Glutamatergic neuron (in vitro differentiated cells): ENCODE results near the gene PRRC1. TPM values are rescaled to one million over a fixed set of nuclear protein-coding genes. Genes with fewer than 3 reads are reported as not detected.
"Not testable (repeated sequence)": the region's sequence is repeated elsewhere in the genome, so short reads cannot be mapped to it uniquely, and the experiment has no call there.

Experiments
- DNase-seq: peaks from one replicate; pipeline ENCODE4 v3.0.0; 2022
- H3K27ac Mint-ChIP-seq: one replicate; pipeline ENCODE4 v1.8.0; 2020; ENCODE audit warnings: mild to moderate bottlenecking, mixed read lengths, inconsistent platforms; ENCODE audit not compliant: unreplicated experiment
- H3K27me3 Mint-ChIP-seq: one replicate; pipeline ENCODE4 v1.8.0; 2020; ENCODE audit warnings: mild to moderate bottlenecking, moderate library complexity, mixed read lengths, inconsistent platforms; ENCODE audit not compliant: unreplicated experiment
- H3K36me3 Mint-ChIP-seq: one replicate; pipeline ENCODE4 v1.8.0; 2020; ENCODE audit warnings: mild to moderate bottlenecking, mixed read lengths, inconsistent platforms; ENCODE audit not compliant: unreplicated experiment
- H3K4me1 Mint-ChIP-seq: one replicate; pipeline ENCODE4 v1.8.0; 2020; ENCODE audit warnings: mild to moderate bottlenecking, low read depth, mixed read lengths, inconsistent platforms; ENCODE audit not compliant: unreplicated experiment
- H3K4me3 Mint-ChIP-seq: one replicate; pipeline ENCODE4 v1.8.0; 2020; ENCODE audit warnings: mild to moderate bottlenecking, mixed read lengths, inconsistent platforms; ENCODE audit not compliant: unreplicated experiment
- H3K9me3 Mint-ChIP-seq: one replicate; pipeline ENCODE4 v1.8.0; 2020; ENCODE audit warnings: mild to moderate bottlenecking, moderate library complexity, mixed read lengths, inconsistent platforms; ENCODE audit not compliant: unreplicated experiment
- CTCF ChIP-seq: fragments of 200-600 bp; sonication (generic); IDR thresholded peaks from one replicate; pipeline ENCODE4 v1.5.0; 2021; ENCODE audit not compliant: partially characterized antibody, unreplicated experiment
- total RNA-seq: library from RNA; stranded (reverse); fragmentation: NEBNext Ultra II Directional; extraction: Animal tissue kit (Norgen Biotek cat#: 25700); gene quantifications from one replicate; pipeline ENCODE4 v1.2.1, GENCODE V29; 2021; ENCODE audit not compliant: unreplicated experiment

The PRRC1 gene
- total RNA-seq, 1 donor from 2014 or later = 57.3 TPM

DNA sequence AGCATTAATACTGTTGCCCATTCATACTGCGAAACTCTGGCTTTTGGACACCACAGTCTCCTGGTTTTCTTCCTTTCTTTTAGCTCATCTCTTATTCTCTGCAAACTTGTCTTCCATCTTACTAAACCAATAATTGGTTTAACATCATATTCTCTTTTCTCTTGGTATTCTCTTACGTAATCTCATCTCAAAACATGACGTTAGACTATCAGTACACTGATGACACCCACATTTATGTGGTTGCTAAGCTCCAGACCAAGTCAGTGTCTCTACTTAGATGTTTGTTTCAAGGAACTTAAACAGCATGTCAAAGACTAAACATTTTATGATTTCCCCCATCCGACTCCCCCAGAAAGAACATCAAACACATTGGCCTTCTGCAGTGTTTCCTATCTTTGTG, 2.1 kb downstream of the PRRC1 start:
- Mint-ChIP-seq H3K9me3 (peaks cover 13% of the 10 kb centered on the region), H3K4me1 (peaks cover 7% of the 10 kb centered on the region), H3K27ac (no peak overlapping the region), H3K36me3 (peaks cover 20% of the 10 kb centered on the region), H3K4me3 (peak overlapping the region; percentile 90), H3K27me3 (no peaks in the 10 kb centered on the region)
- TF ChIP-seq CTCF = no peak
- DNase-seq = no peak

GRCh38 chr5:127521138-127521770, 3.8 kb downstream of the PRRC1 start:
- no peak for DNase-seq
- Mint-ChIP-seq H3K27me3 (no peaks in the 10 kb centered on the region), H3K36me3 (peaks cover 25% of the 10 kb centered on the region), H3K4me1 (peaks cover 7% of the 10 kb centered on the region), H3K27ac (no peak overlapping the region), H3K4me3 (no peak overlapping the region), H3K9me3 (peaks cover 13% of the 10 kb centered on the region)
- TF ChIP-seq CTCF = no peak

GRCh38 chr5:127525181-127525580, 7.7 kb downstream of the PRRC1 start:
- peaks cover 25% of the 10 kb centered on the region for H3K36me3 Mint-ChIP-seq
- H3K27ac Mint-ChIP-seq = no peak overlapping the region
- H3K27me3 Mint-ChIP-seq = no peaks in the 10 kb centered on the region
- TF ChIP-seq CTCF = no peak
- H3K4me3 Mint-ChIP-seq = no peak overlapping the region
- DNase-seq = no peak
- no peaks in the 10 kb centered on the region for H3K4me1 Mint-ChIP-seq
- peaks cover 6% of the 10 kb centered on the region for H3K9me3 Mint-ChIP-seq

- Mint-ChIP-seq H3K27ac (no peak overlapping the region), H3K9me3 (no peaks in the 10 kb centered on the region), H3K36me3 (no peaks in the 10 kb centered on the region), H3K4me3 (no peak overlapping the region), H3K4me1 (no peaks in the 10 kb centered on the region), H3K27me3 (no peaks in the 10 kb centered on the region)
- DNase-seq = no peak
- TF ChIP-seq CTCF = no peak
Observed at GRCh38 chr5:127529904-127530682, 12.7 kb downstream of the PRRC1 start.

GRCh38 chr5:127536687-127537086, 19.2 kb downstream of the PRRC1 start:
- Mint-ChIP-seq H3K9me3 (no peaks in the 10 kb centered on the region), H3K27ac (no peak overlapping the region), H3K4me3 (no peak overlapping the region), H3K36me3 (peaks cover 15% of the 10 kb centered on the region), H3K27me3 (no peaks in the 10 kb centered on the region), H3K4me1 (no peaks in the 10 kb centered on the region)
- DNase-seq = no peak
- TF ChIP-seq CTCF = peak; percentile 46

DNA sequence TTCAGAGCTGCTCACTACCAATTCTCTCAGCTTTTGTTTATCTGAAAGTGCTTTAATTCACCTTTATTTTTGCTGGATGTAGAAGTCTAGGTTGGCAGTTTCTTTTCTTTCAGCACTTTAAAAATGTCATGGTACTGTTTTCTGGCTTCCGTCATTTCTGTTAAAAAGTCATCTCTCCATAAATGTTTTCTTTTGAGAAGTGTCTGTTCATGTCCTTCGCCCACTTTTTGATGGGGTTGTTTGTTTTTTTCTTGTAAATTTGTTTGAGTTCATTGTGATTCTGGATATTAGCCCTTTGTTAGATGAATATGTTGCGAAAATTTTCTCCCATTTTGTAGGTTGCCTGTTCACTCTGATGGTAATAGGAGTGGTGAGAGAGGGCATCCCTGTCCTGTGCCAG, 23.1 kb downstream of the PRRC1 start:
- peaks cover 19% of the 10 kb centered on the region for H3K36me3 Mint-ChIP-seq
- H3K4me1 Mint-ChIP-seq, DNase-seq, H3K4me3 Mint-ChIP-seq, H3K27ac Mint-ChIP-seq, H3K9me3 Mint-ChIP-seq, H3K27me3 Mint-ChIP-seq: not testable (repeated sequence)

- H3K36me3 Mint-ChIP-seq = peaks cover 17% of the 10 kb centered on the region
- H3K4me3 Mint-ChIP-seq, H3K4me1 Mint-ChIP-seq, H3K27ac Mint-ChIP-seq, H3K9me3 Mint-ChIP-seq, H3K27me3 Mint-ChIP-seq, DNase-seq: not testable (repeated sequence)
Observed at GRCh38 chr5:127545249-127545648, 27.8 kb downstream of the PRRC1 start.
